ENCODE results near the gene RABL3. TPM values are rescaled to one million over a fixed set of nuclear protein-coding genes. Genes with fewer than 3 reads are reported as not detected.

Gene RABL3
- total RNA-seq, 1 experiment from 2014 or later: 18.2 TPM

DNA sequence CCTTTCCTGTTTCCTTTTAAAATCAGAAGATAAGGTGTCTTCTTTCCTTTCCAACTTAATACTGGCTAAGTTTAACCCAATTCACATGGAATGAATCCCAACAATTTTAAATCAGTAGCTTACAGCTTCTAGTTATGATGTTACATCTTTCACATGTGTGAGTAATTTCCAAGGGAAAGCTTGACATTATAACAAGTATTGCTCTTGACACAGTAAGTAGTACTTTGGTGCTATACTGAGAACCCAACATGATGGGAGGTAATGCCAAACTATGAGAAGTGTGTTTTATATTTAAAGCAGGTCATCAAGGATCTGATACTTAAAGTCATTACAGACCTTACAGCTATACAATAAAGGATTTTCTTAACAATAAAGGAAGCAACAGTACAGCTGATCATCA is 29.1 kb downstream of the RABL3 start:
- H3K27ac ChIP-seq (ENCODE audit: low read depth, low read length, poor library complexity, severe bottlenecking): no peak overlapping the region
- DNase-seq (ENCODE audit: low spot score): no peak
- TF ChIP-seq, protein P1, sequence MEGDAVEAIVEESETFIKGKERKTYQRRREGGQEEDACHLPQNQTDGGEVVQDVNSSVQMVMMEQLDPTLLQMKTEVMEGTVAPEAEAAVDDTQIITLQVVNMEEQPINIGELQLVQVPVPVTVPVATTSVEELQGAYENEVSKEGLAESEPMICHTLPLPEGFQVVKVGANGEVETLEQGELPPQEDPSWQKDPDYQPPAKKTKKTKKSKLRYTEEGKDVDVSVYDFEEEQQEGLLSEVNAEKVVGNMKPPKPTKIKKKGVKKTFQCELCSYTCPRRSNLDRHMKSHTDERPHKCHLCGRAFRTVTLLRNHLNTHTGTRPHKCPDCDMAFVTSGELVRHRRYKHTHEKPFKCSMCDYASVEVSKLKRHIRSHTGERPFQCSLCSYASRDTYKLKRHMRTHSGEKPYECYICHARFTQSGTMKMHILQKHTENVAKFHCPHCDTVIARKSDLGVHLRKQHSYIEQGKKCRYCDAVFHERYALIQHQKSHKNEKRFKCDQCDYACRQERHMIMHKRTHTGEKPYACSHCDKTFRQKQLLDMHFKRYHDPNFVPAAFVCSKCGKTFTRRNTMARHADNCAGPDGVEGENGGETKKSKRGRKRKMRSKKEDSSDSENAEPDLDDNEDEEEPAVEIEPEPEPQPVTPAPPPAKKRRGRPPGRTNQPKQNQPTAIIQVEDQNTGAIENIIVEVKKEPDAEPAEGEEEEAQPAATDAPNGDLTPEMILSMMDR (conservative IDR thresholded peaks at IDR 0.05; ENCODE audit: low read depth, low read length): no peak
- TF ChIP-seq EZH2 (IDR thresholded peaks at IDR 0.05; ENCODE audit: borderline replicate concordance, low read depth, low read length, poor library complexity, severe bottlenecking): no peak
- H3K4me3 ChIP-seq (ENCODE audit: low read depth, low read length, poor library complexity, severe bottlenecking): no peak overlapping the region
- no peaks in the 10 kb centered on the region for H3K36me3 ChIP-seq (ENCODE audit: insufficient read depth, low read length, poor library complexity, severe bottlenecking)
- H3K9me3 ChIP-seq (ENCODE audit: low read depth, low read length, poor library complexity, severe bottlenecking): no peaks in the 10 kb centered on the region
- CTCF ChIA-PET: no interaction called here
- BruUV-seq (replicated peaks): no TSS peak
- POLR2A ChIA-PET (ENCODE audit: low non-redundant PET): no interaction called here
- H3K4me1 ChIP-seq (ENCODE audit: insufficient read depth, low read length, poor library complexity, severe bottlenecking): no peaks in the 10 kb centered on the region
- H3K27me3 ChIP-seq (replicated peaks; ENCODE audit: insufficient read depth, low read depth, low read length, poor library complexity): no peaks in the 10 kb centered on the region
- intact Hi-C loops (cut with micrococcal nuclease; ENCODE audit: unreplicated experiment): no loop called here

DNA sequence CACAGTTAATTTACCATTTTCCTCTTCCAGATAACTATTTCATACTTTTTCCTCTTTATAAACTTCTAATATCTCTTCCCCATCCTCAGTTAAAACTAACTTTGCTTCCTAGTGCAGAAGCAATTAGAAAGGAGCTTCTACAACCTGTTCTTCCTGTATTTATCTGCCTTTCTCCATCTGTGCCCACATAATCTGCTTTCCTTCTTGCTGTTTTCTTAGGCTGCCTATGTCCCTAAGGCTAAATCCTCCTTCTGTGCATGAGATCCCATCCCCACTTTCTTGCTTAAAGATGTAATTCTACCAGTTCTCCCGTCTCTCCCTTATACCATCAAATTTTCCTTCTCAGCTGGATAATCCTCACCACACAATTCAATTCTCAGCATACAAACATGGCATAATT is 31.9 kb downstream of the RABL3 start:
- CTCF ChIA-PET: interaction anchor here (0.6 kb wide), 1 partner anchor 88 kb away, joined by 4 read pairs; no protein-coding TSS in a partner anchor

DNA sequence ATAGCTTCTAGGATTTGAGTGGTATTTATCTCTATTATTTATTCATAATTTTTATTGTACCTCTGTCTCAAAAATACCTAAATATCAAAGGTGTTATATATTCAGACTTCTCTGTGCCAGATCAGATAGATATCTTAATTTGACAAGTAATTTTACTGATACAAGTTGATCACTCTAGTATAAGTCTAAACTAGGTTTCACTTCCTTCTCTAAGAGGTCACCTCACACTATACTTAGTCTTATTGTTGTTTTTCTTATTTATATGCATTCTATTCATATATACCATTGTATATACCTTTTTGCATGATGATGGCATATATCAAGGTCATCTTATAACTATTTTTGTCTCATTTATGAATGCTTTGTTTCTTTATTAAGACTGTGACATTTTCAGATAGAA is 33.9 kb downstream of the RABL3 start:
- no TSS peak for BruUV-seq (replicated peaks)
- Histone ChIP-seq H3K36me3 (ENCODE audit: insufficient read depth, low read length, poor library complexity, severe bottlenecking) (no peaks in the 10 kb centered on the region), H3K27me3 (replicated peaks; ENCODE audit: insufficient read depth, low read depth, low read length, poor library complexity) (no peaks in the 10 kb centered on the region), H3K9me3 (ENCODE audit: low read depth, low read length, poor library complexity, severe bottlenecking) (peaks cover 1% of the 10 kb centered on the region), H3K4me3 (ENCODE audit: low read depth, low read length, poor library complexity, severe bottlenecking) (no peak overlapping the region), H3K4me1 (ENCODE audit: insufficient read depth, low read length, poor library complexity, severe bottlenecking) (no peaks in the 10 kb centered on the region), H3K27ac (ENCODE audit: low read depth, low read length, poor library complexity, severe bottlenecking) (no peak overlapping the region)
- no peak for DNase-seq (ENCODE audit: low spot score)
- CTCF ChIA-PET: no interaction called here
- TF ChIP-seq, protein P1 (conservative IDR thresholded peaks at IDR 0.05; ENCODE audit: low read depth, low read length): no peak
- POLR2A ChIA-PET (ENCODE audit: low non-redundant PET): no interaction called here
- intact Hi-C loops (cut with micrococcal nuclease; ENCODE audit: unreplicated experiment): no loop called here

More for the DNA sequence above, 31.9 kb downstream of the RABL3 start:
- Histone ChIP-seq H3K36me3 (ENCODE audit: insufficient read depth, low read length, poor library complexity, severe bottlenecking) (no peaks in the 10 kb centered on the region), H3K9me3 (ENCODE audit: low read depth, low read length, poor library complexity, severe bottlenecking) (no peaks in the 10 kb centered on the region), H3K4me1 (ENCODE audit: insufficient read depth, low read length, poor library complexity, severe bottlenecking) (no peaks in the 10 kb centered on the region), H3K27ac (ENCODE audit: low read depth, low read length, poor library complexity, severe bottlenecking) (no peak overlapping the region), H3K4me3 (ENCODE audit: low read depth, low read length, poor library complexity, severe bottlenecking) (no peak overlapping the region), H3K27me3 (replicated peaks; ENCODE audit: insufficient read depth, low read depth, low read length, poor library complexity) (no peaks in the 10 kb centered on the region)
- intact Hi-C loops (cut with micrococcal nuclease; ENCODE audit: unreplicated experiment): no loop called here
- TF ChIP-seq, protein P1 (conservative IDR thresholded peaks at IDR 0.05; ENCODE audit: low read depth, low read length): no peak
- no peak for TF ChIP-seq EZH2 (IDR thresholded peaks at IDR 0.05; ENCODE audit: borderline replicate concordance, low read depth, low read length, poor library complexity, severe bottlenecking)
- POLR2A ChIA-PET (ENCODE audit: low non-redundant PET): interaction anchor here (0.7 kb wide), 1 partner anchor 774 kb away, joined by 3 read pairs; no protein-coding TSS in a partner anchor
- no peak for DNase-seq (ENCODE audit: low spot score)
- no TSS peak for BruUV-seq (replicated peaks)
